AG09319 (cell line): ENCODE data around the gene F10.

Experiments
- DNase-seq: peaks from one replicate; pipeline ENCODE4 v3.0.0-alpha.2; 2010; ENCODE audit warnings: low read depth; ENCODE audit errors: extremely low read depth
- TF ChIP-seq, protein P1 (sequence below): IDR thresholded peaks from 2 replicates; pipeline ENCODE4 v1.5.1; 2011; ENCODE audit warnings: low read depth, mild to moderate bottlenecking, inconsistent platforms, low read length, moderate library complexity

Gene F10

DNA sequence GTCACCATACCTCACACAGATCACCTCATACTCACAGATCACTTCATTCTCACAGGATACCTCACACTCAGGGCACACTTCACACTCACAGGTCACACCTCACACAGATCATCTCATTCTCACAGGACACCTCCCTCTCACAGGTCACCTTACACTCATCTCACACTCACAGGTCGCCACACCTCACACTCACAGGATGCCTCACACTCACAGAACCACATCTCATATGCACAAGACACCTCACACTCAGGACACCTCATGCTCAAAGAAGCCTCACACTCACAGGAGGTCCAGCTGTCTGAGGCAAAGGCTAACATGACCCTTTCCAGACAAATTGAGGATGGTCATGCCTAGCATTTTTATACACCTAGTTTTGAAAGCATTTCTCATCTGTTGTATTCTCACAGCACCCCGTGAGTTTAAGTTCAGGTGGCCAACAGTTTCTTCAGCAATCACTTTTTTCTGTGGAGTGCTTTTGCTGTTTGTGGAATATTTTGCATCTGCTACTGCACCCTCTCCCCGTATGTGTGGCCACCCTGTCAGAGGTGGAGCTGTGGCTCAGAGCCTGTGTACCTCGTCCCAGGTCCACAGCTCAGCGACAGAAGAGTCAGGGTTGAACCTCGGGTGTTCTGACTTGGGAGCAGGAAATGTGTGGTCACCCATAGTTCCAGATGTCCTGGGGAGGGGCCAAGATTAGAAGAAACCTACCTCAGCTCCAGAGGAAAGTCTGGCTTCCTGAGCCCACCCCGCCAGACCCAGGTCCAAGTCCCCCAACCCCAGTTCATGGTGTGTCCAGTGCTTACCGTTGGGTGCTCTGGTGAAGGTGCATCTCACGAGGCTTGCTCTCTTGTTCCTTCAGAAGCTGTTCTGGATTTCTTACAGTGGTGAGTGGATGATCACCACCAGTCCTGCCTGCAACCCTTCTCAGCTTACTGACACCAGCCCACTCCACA is 9.4 kb upstream of the F10 start:
- DNase-seq = no peak
- TF ChIP-seq, protein P1, sequence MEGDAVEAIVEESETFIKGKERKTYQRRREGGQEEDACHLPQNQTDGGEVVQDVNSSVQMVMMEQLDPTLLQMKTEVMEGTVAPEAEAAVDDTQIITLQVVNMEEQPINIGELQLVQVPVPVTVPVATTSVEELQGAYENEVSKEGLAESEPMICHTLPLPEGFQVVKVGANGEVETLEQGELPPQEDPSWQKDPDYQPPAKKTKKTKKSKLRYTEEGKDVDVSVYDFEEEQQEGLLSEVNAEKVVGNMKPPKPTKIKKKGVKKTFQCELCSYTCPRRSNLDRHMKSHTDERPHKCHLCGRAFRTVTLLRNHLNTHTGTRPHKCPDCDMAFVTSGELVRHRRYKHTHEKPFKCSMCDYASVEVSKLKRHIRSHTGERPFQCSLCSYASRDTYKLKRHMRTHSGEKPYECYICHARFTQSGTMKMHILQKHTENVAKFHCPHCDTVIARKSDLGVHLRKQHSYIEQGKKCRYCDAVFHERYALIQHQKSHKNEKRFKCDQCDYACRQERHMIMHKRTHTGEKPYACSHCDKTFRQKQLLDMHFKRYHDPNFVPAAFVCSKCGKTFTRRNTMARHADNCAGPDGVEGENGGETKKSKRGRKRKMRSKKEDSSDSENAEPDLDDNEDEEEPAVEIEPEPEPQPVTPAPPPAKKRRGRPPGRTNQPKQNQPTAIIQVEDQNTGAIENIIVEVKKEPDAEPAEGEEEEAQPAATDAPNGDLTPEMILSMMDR = no peak

DNA sequence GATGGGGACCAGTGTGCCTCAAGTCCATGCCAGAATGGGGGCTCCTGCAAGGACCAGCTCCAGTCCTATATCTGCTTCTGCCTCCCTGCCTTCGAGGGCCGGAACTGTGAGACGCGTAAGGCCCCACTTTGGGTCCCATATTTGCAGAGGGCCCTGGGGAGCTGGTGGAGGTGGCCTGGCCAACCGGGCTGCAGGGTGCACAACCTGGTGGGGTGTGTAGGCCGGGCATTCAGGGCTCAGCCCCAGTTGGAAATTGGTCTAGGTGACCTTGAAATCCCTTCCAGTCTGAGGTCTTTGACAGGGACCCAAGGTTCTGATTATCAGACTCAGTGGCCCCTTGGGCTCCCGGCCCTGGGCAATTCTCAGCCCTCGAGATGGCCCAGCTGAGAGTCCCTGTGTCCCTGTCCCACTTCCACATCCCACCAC is 8.7 kb upstream of the F10 start:
- no peak for DNase-seq
- TF ChIP-seq, protein P1 = no peak

DNA sequence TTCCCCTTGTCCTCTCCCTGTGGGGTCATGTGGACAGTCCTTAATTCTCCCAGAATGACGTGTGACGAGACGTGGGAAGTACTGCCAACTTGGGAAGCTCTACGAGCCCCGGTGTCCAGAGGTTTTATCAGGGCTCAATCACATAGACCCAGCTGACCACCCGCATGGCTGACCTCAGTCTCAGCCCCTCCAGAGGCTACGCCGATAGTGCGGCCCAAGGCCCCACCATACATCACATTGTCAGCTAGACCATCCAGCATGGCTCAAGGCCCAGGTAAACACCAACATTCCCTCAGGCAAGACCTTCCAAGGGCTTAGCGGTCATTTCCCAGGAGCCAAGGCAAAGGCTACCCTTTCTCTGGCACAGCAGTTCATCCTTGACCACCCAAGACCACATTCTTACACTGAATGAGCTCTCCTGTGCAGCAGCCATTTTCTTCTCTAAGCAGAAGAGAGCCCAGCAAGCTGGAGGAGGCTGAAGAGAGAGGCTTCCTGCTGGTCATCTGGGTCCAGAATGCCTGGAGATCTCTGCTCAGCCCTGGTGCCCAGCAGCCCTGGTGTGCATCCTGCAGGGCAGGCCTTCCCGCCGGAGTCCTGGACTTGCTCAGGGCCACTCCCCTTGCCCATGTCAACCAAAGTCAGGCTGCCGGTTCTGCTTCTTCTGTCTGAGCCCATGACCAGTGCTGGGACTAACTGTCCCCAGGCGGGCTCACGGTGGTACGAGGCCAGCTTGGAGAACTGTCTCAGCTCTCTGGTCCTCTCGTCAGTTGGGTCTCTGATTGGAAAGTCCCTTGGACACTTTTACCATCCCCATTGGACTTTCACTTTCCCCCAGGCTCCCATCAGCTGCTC is 7.9 kb upstream of the F10 start:
- no peak for DNase-seq
- TF ChIP-seq, protein P1 = no peak

DNA sequence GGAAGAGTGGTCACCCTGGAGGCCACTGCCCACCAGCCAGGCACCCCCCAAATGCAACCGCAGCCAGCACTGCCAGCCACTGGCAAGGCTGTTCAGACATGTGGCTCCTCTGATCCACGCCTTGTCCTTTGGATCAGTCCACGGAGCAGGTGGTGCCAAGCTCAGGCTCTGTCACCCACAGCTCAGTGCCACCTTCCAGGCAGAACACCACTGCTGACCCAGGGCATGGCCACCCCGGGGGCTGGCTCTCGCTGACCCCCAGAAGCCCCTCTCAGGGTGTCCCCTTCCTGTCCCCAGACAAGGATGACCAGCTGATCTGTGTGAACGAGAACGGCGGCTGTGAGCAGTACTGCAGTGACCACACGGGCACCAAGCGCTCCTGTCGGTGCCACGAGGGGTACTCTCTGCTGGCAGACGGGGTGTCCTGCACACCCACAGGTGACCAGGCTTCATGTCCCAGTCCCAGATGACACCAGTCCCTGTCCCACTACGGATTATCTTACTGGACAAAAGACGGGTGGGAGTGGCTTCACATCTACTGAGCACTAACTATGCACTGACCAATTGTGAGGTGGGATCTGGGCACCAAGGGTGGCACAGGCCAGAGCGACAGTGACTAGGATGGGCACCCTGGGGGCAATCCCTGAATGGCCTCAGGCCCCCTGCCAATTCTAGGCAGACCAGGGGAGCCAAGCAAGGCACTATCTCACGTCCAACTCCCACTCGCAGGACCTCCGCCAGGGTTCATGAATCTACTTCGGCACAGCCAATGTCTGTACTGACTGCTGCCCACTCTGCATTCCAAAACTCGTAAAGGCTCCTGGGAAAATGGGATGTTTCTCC is 7.0 kb upstream of the F10 start:
- no peak for DNase-seq
- TF ChIP-seq, protein P1 = no peak

DNA sequence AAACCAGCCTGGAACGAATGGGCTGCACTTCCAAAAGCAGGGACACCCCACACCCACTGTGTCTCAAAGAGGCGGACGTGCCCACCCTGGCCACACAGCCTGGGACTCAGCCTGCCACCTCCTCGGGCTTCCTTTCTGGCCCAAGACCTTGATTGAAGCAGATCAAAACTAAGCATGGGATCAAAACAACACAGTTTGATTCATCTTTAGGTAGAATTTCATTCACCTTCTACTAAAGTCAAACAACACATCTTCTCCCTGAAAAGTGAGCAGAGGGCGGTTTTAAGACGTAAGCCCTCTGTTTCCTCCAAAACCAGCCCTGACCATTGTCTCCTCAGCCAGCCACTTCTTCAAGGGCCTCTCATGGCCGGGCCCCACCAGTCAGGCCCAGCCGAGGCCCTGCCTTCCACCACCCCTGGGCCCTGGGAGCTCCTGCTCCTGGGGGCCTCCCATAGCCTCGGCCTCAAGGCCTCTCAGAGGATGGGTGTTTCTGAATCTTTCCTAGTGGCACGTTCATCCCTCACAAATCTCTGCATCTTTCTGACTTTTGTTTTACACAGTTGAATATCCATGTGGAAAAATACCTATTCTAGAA is 6.3 kb upstream of the F10 start:
- TF ChIP-seq, protein P1 = no peak

DNA sequence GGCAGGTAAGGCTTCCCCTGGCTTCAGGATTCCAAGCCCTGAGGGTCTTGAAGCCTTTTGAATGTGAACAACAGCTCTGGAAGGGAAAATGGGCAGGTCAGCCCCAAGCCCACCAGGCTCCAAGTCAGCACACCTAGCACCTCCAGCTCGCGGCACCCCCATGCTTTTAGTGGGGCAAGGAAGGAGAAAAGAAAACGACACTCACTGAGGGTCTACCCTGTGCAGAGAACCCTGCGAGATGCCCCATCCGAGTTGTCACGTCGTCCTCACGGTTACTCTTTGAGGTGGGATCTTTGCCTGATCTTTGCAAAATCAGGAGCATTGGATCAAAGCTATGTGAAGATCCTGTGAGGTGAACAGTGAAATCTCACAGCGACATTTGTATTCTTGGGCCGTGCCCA is 5.7 kb upstream of the F10 start:
- DNase-seq = no peak
- TF ChIP-seq, protein P1 = no peak

More for the DNA sequence above, 6.3 kb upstream of the F10 start:
- no peak for DNase-seq
